NCI-H82 (cell line): ENCODE data around the gene OR4D10.
"Not testable (repeated sequence)": the region's sequence is repeated elsewhere in the genome, so short reads cannot be mapped to it uniquely, and the experiment has no call there.

ENCODE experiments used
- DNase-seq: peaks from one replicate; lab custom pipeline; 2025; lab: John Stamatoyannopoulos, UW

Gene OR4D10

DNA sequence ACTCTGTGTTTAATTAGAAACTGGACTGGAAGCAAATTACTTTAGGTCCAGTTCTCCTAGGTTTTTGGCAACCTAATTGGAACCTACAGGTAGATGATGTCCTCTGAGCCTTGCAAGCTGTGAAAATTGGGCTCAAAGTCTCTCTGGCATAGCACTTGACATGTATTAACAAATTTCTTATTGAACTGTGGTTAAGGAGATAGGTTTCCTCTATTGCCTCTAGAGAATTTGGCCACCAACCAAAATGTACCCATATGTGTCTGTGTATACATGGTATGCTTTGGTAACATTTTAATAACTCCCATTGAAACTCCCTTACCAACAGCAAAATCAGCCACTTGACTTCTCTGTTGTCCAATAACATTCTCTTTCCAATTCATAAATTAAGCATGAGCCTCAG lies at the start of gene OR4D10:
Gene OR4D10 (plus strand): TSS at position 301 of the 400 bp plus-strand sequence. CDS start 4,115 bp downstream, outside the sequence.
- no peak for DNase-seq

DNA sequence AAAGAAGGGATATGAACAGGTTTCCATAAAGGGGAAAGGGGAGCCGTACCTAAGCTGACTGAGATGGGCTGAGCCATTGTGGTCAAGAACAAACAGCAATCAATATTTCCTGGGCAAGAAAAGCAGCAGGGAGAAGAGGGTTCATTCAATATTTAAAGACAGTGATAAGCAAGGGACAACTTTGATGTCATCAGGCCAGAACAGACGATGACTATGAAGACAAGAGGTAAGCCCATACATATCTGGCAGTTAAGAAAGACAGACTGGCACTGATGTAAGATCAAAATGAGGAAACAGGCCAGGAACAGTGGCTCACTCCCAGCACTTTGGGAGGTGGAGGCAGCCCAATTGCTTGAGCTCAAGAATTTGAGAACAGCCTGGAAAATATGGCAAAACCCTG lies 49.3 kb upstream of the OR4D10 start:
- no peak for DNase-seq

GRCh38 chr11:59425131-59425530 lies 48.0 kb upstream of the OR4D10 start:
- no peak for DNase-seq

GRCh38 chr11:59426361-59427067 lies 46.6 kb upstream of the OR4D10 start, which contains the start of gene OR5A2:
Gene OR5A2 (minus strand): TSS chr11:59426413. CDS start chr11:59422953, 3,460 bp downstream.
- no peak for DNase-seq

DNA sequence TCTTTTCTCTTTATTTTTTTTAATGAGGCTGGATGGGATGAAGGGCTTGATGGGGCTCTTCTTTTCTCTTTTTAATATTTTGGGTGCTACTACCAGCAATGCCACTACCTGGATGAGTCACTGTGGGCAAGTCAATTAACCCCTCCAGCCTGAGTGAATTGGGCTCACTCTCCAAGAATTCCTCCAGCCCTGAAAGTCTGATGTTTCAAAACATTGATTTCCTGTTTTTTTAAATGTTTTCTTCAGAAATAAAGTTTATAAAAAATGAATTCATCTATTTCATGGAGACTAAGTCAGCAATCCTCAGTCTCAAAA lies 46.1 kb upstream of the OR4D10 start:
- no peak for DNase-seq

DNA sequence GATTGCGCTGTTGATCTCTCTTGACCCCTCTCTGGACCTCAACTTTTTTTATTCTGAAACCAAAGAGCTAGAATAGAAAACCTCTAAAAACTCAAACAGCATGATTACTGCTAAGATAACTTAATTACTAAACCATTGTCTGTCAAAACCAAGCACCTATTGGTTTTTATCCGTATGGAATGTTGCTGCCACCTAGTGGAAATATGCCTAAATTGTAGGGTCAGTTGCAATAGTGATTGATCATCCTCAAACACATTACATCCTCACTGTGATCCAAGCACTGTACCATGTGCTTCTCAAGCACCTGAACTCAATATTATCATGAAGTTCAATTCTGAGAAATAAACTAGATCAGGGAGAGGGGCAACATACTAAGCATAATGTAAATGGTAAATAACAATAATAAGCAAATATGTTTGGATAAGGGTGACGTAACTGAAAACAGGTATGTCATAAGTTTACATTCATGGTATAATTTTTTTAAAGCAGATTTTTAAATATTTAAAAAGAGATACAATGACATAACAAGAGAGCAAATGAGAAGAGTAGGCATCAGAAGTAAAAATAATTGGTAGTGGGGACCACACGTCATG lies 43.1 kb upstream of the OR4D10 start:
- DNase-seq = peak; percentile 78

DNA sequence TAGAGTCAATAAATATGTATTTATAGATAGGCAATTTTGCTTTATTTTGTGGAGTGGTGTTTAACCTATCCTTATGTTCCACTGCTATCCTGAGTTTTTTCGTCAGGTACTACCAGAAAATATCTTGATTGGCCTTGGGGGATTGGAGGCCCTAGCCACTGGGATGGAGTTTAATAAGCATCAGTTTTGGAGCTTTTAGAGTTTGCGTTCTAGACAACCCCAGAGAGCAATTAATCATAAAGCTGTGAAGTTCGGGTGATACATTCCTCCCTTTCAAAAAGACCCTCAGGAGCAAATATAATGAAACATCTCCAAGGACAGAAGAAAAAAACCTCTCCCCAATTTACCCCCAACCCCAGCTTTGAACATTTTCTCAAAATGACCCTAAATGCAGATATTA lies 36.9 kb upstream of the OR4D10 start, which contains the start of gene OR5A1:
Gene OR5A1 (plus strand): TSS at position 301 of the 400 bp plus-strand sequence. CDS start 6,700 bp downstream, outside the sequence.
- DNase-seq = no peak

- DNase-seq = peak; percentile 91
These were observed 35.3 kb upstream of the OR4D10 start for GRCh38 chr11:59437770-59438169.

DNA sequence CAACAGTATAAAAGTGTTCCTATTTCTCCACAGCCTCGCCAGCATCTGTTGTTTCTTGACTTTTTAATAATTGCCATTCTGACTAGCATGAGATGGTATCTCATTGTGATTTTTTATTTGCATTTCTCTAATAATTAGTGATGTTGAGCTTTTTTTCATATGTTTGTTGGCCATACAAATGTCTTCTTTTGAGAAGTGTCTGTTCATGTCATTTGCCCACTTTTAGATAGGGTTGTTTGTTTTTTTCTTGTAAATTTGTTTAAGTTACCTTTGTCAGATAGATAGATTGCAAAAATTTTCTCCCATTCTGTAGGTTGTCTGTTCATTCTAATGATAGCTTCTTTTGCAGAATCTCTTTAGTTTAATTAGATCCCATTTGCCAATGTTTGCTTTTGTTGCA lies 27.5 kb upstream of the OR4D10 start:
- DNase-seq = not testable (repeated sequence)

- no peak for DNase-seq
These were observed 24.6 kb upstream of the OR4D10 start for GRCh38 chr11:59448484-59448883.

DNA sequence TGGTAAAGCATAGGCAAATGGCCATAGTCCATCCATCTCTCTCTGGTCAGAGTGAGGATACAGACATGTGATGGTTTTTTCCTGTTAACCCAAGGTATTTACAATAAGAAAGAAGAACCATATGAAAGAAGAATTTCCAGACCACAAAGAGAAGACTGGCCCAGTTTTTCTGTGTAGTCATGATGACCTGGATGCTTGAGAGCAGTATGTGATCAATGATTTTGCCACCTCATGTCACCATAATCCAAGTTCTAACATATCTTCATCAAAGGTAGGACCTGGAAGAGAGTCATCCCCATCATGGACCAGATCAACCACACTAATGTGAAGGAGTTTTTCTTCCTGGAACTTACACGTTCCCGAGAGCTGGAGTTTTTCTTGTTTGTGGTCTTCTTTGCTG lies 16.5 kb upstream of the OR4D10 start, which contains the start of gene OR4D6:
Gene OR4D6 (plus strand): TSS at position 301 of the 400 bp plus-strand sequence. CDS start 0 bp downstream, at position 301.
- DNase-seq = no peak

GRCh38 chr11:59459916-59460315 lies 13.2 kb upstream of the OR4D10 start:
- DNase-seq = no peak

DNA sequence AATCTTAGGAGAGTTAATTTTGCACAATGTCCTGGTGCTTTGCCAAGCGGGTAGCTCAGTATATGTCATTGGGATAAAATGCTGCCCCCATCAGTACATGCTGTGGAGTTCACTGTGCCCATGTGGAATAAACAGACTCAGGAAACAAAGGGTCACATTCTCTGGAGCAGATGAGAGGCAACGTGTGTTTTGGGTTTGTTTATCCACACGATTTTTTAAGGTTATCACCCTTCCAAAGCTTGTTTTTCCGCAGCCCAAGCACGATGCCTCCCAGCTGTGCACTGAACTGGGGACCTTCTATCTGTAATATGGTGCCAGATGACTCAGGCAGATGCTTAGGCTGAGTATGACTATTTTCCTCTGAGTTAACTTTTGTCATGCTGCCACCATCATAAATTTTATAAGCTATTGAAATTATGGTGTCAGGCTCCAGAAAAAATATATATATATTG lies 9.9 kb upstream of the OR4D10 start:
- DNase-seq = no peak

- DNase-seq = no peak
These were observed 2.1 kb downstream of the OR4D10 start for GRCh38 chr11:59475176-59475575.

GRCh38 chr11:59479906-59480305 lies 6.8 kb downstream of the OR4D10 start:
- no peak for DNase-seq

GRCh38 chr11:59480359-59480758 lies 7.2 kb downstream of the OR4D10 start:
- no peak for DNase-seq

DNA sequence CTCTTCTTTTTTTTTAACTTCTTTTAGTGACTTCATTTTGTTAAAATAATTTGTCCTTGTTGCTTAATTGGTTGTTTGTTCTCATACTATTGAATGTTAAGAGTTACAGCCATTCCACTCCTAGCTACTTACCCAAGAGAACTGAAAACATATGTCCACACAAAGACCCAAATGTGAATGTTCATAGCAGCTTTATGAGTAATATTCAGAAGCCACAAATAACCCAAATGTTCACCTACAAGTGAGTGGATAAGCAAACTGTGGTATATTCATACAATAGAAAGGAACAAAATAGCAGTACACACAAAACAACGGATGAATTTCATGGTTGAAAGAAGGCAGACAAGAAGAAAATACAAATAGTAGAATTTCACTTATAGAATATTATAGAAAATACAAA lies 28.8 kb downstream of the OR4D10 start:
- no peak for DNase-seq

DNA sequence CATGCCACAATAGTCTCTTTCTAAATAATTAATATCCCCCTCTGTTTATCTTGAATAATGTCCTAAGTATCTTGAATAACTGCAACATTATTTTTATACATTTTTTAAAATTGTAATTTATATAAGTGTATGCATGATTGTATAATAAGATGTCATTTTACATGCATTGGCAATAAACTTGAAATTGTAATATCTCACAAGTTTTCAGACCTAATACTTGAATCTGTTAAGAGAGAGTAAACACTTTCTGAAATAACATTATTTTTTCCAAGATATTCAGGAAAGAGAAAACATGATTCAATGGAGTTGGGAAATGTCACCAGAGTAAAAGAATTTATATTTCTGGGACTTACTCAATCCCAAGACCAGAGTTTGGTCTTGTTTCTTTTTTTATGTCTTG lies 30.2 kb downstream of the OR4D10 start, which contains the start of gene OR4D11:
Gene OR4D11 (plus strand): TSS at position 301 of the 400 bp plus-strand sequence. CDS start 0 bp downstream, at position 301.
- no peak for DNase-seq

GRCh38 chr11:59510941-59511589 lies 38.0 kb downstream of the OR4D10 start, which contains the start of gene OR4D9:
Gene OR4D9 (plus strand): TSS chr11:59511539. CDS start chr11:59514913, 3,374 bp downstream.
- DNase-seq = no peak

DNA sequence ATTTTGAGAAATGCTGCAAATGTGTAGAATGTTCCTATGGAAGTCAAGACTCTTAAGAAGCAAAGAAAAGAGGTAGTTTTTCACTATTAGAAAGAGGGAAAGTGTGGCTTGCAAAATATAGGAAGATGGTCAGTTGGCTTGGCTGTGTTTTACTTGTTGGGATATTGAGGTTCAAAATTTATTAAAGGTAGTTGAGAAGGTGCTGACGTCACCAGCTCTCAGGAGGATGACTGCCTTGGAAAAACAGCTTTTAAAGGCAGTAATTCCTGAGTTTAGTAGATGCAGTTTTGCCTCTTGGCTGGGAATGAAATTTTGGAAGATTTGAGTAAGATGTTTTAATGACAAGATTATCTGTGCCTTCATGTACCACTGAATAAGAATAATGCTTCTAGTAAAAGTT lies 38.6 kb downstream of the OR4D10 start:
- DNase-seq = no peak

GRCh38 chr11:59520139-59520538 lies 47.0 kb downstream of the OR4D10 start:
- not testable (repeated sequence) for DNase-seq

DNA sequence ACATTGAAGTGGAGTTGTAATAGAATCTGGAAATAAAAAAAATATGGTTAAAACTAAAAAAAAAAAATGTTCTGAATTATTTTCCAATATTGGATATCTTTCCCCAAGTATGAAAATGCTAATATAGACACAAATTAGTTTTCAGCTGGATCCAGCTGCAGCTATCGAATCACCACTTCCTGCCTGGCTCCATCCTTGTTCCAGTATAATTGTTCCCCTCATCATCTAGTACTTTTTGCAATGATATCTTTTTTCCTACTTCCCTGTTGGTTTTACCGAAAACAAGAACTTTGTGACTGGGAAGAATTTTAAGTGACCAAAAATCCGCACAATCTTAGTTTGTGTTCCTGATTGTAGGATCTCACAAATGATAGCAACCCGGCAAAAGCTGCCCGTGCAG lies 47.6 kb downstream of the OR4D10 start:
- no peak for DNase-seq

DNA sequence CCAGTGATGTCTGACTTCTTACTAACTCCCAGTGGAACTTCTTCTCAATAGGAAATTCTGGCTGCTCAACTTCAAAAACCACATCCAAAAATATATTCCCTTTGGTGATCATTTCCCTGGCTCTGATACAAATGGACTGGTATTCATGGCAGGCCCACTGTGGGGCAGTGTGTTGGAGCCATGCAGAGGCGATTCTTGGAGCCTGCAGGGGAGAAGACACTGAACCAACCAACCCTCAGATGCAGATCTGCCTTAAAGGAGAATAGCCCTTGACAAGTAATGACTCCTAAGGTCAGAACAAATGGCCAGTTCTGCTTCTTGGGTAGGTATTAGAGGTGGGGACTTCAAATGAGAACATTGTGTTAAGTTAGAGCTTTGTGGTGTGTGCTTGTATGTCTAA lies 50.4 kb downstream of the OR4D10 start:
- DNase-seq = peak; percentile 11
